ENCODE measurements around the gene PTPN9.
"Not testable (repeated sequence)": the region's sequence is repeated elsewhere in the genome, so short reads cannot be mapped to it uniquely, and the experiment has no call there.

The PTPN9 gene

GRCh38 chr15:75483556-75483955, 95.6 kb downstream of the PTPN9 start:
- H3K4me3 ChIP-seq (ENCODE audit: low read depth in 1 of 5, low read length in 5 of 5); H3K4me1 ChIP-seq (ENCODE audit: control insufficient read depth in 5 of 5, insufficient read depth in 5 of 5, low read length in 5 of 5); H3K27me3 ChIP-seq (ENCODE audit: control insufficient read depth in 5 of 5, insufficient read depth in 4 of 5, low read length in 5 of 5); H3K27ac ChIP-seq (ENCODE audit: low read depth, low read length); H3K9ac ChIP-seq (ENCODE audit: low read length in 5 of 5); H3K9me3 ChIP-seq (ENCODE audit: control insufficient read depth in 5 of 5, low read length in 5 of 5): not testable (repeated sequence)
- H3K36me3 ChIP-seq (ENCODE audit: control insufficient read depth in 5 of 5, insufficient read depth in 5 of 5, low read length in 5 of 5), result peaks cover 16 to 29% (median 21%) of the 10 kb centered on the region in 5 donors

GRCh38 chr15:75483106-75483505, 96.0 kb downstream of the PTPN9 start:
- H3K27ac ChIP-seq (ENCODE audit: low read depth, low read length), result no peak overlapping the region
- H3K27me3 ChIP-seq (ENCODE audit: control insufficient read depth in 5 of 5, insufficient read depth in 4 of 5, low read length in 5 of 5), result no peaks in the 10 kb centered on the region
- H3K4me3 ChIP-seq (ENCODE audit: low read depth in 1 of 5, low read length in 5 of 5), result no peak overlapping the region
- H3K9me3 ChIP-seq (ENCODE audit: control insufficient read depth in 5 of 5, low read length in 5 of 5), result no peaks in the 10 kb centered on the region
- peaks cover 19 to 34% (median 23%) of the 10 kb centered on the region in 5 donors for H3K36me3 ChIP-seq (ENCODE audit: control insufficient read depth in 5 of 5, insufficient read depth in 5 of 5, low read length in 5 of 5)
- H3K9ac ChIP-seq (ENCODE audit: low read length in 5 of 5), result no peak overlapping the region
- peaks cover 0 to 7% (median 4%) of the 10 kb centered on the region in 5 donors for H3K4me1 ChIP-seq (ENCODE audit: control insufficient read depth in 5 of 5, insufficient read depth in 5 of 5, low read length in 5 of 5)

- H3K9ac ChIP-seq (ENCODE audit: low read length in 5 of 5); H3K4me3 ChIP-seq (ENCODE audit: low read depth in 1 of 5, low read length in 5 of 5); H3K27ac ChIP-seq (ENCODE audit: low read depth, low read length); H3K9me3 ChIP-seq (ENCODE audit: control insufficient read depth in 5 of 5, low read length in 5 of 5); H3K27me3 ChIP-seq (ENCODE audit: control insufficient read depth in 5 of 5, insufficient read depth in 4 of 5, low read length in 5 of 5); H3K4me1 ChIP-seq (ENCODE audit: control insufficient read depth in 5 of 5, insufficient read depth in 5 of 5, low read length in 5 of 5): not testable (repeated sequence)
- peaks cover 10 to 34% (median 20%) of the 10 kb centered on the region in 5 donors for H3K36me3 ChIP-seq (ENCODE audit: control insufficient read depth in 5 of 5, insufficient read depth in 5 of 5, low read length in 5 of 5)
Measured at GRCh38 chr15:75480463-75480862, 98.7 kb downstream of the PTPN9 start.

- no peak overlapping the region for H3K4me3 ChIP-seq (ENCODE audit: low read depth in 1 of 5, low read length in 5 of 5)
- H3K27me3 ChIP-seq (ENCODE audit: control insufficient read depth in 5 of 5, insufficient read depth in 4 of 5, low read length in 5 of 5), result no peaks in the 10 kb centered on the region
- H3K9me3 ChIP-seq (ENCODE audit: control insufficient read depth in 5 of 5, low read length in 5 of 5), result no peaks in the 10 kb centered on the region
- H3K4me1 ChIP-seq (ENCODE audit: control insufficient read depth in 5 of 5, insufficient read depth in 5 of 5, low read length in 5 of 5), result peaks cover 0 to 7% (median 4%) of the 10 kb centered on the region in 5 donors
- H3K9ac ChIP-seq (ENCODE audit: low read length in 5 of 5), result no peak overlapping the region
- H3K27ac ChIP-seq (ENCODE audit: low read depth, low read length), result no peak overlapping the region
- H3K36me3 ChIP-seq (ENCODE audit: control insufficient read depth in 5 of 5, insufficient read depth in 5 of 5, low read length in 5 of 5), result peaks cover 10 to 39% (median 22%) of the 10 kb centered on the region in 5 donors
Measured at GRCh38 chr15:75479670-75480069, 99.4 kb downstream of the PTPN9 start.

- H3K4me1 ChIP-seq (ENCODE audit: control insufficient read depth in 5 of 5, insufficient read depth in 5 of 5, low read length in 5 of 5); H3K27ac ChIP-seq (ENCODE audit: low read depth, low read length); H3K9ac ChIP-seq (ENCODE audit: low read length in 5 of 5); H3K9me3 ChIP-seq (ENCODE audit: control insufficient read depth in 5 of 5, low read length in 5 of 5); H3K4me3 ChIP-seq (ENCODE audit: low read depth in 1 of 5, low read length in 5 of 5); H3K27me3 ChIP-seq (ENCODE audit: control insufficient read depth in 5 of 5, insufficient read depth in 4 of 5, low read length in 5 of 5): not testable (repeated sequence)
- H3K36me3 ChIP-seq (ENCODE audit: control insufficient read depth in 5 of 5, insufficient read depth in 5 of 5, low read length in 5 of 5), result peaks cover 16 to 51% (median 33%) of the 10 kb centered on the region in 5 donors
Measured at GRCh38 chr15:75477094-75477493, 102.0 kb downstream of the PTPN9 start.

GRCh38 chr15:75468913-75469598, 110.1 kb downstream of the PTPN9 start:
- Histone ChIP-seq H3K9me3 (ENCODE audit: control insufficient read depth in 5 of 5, low read length in 5 of 5) (no peaks in the 10 kb centered on the region), H3K4me1 (ENCODE audit: control insufficient read depth in 5 of 5, insufficient read depth in 5 of 5, low read length in 5 of 5) (peaks cover 0 to 14% (median 12%) of the 10 kb centered on the region in 5 donors), H3K27me3 (ENCODE audit: control insufficient read depth in 5 of 5, insufficient read depth in 4 of 5, low read length in 5 of 5) (no peaks in the 10 kb centered on the region), H3K36me3 (ENCODE audit: control insufficient read depth in 5 of 5, insufficient read depth in 5 of 5, low read length in 5 of 5) (peaks cover 10 to 76% (median 57%) of the 10 kb centered on the region in 5 donors), H3K4me3 (ENCODE audit: low read depth in 1 of 5, low read length in 5 of 5) (no peak overlapping the region), H3K27ac (ENCODE audit: low read depth, low read length) (no peak overlapping the region), H3K9ac (ENCODE audit: low read length in 5 of 5) (peak overlapping the region in 1 of 5 donors; percentile 13)

- no peaks in the 10 kb centered on the region for H3K9me3 ChIP-seq (ENCODE audit: control insufficient read depth in 5 of 5, low read length in 5 of 5)
- no peak overlapping the region for H3K27ac ChIP-seq (ENCODE audit: low read depth, low read length)
- H3K4me1 ChIP-seq (ENCODE audit: control insufficient read depth in 5 of 5, insufficient read depth in 5 of 5, low read length in 5 of 5), result peaks cover 0 to 27% (median 21%) of the 10 kb centered on the region in 5 donors
- H3K4me3 ChIP-seq (ENCODE audit: low read depth in 1 of 5, low read length in 5 of 5), result no peak overlapping the region
- no peaks in the 10 kb centered on the region for H3K27me3 ChIP-seq (ENCODE audit: control insufficient read depth in 5 of 5, insufficient read depth in 4 of 5, low read length in 5 of 5)
- H3K9ac ChIP-seq (ENCODE audit: low read length in 5 of 5), result no peak overlapping the region
- peaks cover 0 to 5% (median 3%) of the 10 kb centered on the region in 5 donors for H3K36me3 ChIP-seq (ENCODE audit: control insufficient read depth in 5 of 5, insufficient read depth in 5 of 5, low read length in 5 of 5)
Measured at GRCh38 chr15:75460646-75461045, 118.5 kb downstream of the PTPN9 start.

GRCh38 chr15:75459581-75459980, 119.5 kb downstream of the PTPN9 start:
- Histone ChIP-seq H3K9ac (ENCODE audit: low read length in 5 of 5) (no peak overlapping the region), H3K4me3 (ENCODE audit: low read depth in 1 of 5, low read length in 5 of 5) (no peak overlapping the region), H3K4me1 (ENCODE audit: control insufficient read depth in 5 of 5, insufficient read depth in 5 of 5, low read length in 5 of 5) (peaks cover 0 to 27% (median 21%) of the 10 kb centered on the region in 5 donors), H3K27me3 (ENCODE audit: control insufficient read depth in 5 of 5, insufficient read depth in 4 of 5, low read length in 5 of 5) (no peaks in the 10 kb centered on the region), H3K9me3 (ENCODE audit: control insufficient read depth in 5 of 5, low read length in 5 of 5) (no peaks in the 10 kb centered on the region), H3K27ac (ENCODE audit: low read depth, low read length) (no peak overlapping the region), H3K36me3 (ENCODE audit: control insufficient read depth in 5 of 5, insufficient read depth in 5 of 5, low read length in 5 of 5) (no peaks in the 10 kb centered on the region)

GRCh38 chr15:75456710-75457109, 122.4 kb downstream of the PTPN9 start:
- peak overlapping the region; percentile 3 for H3K27ac ChIP-seq (ENCODE audit: low read depth, low read length)

GRCh38 chr15:75455982-75456531, 123.1 kb downstream of the PTPN9 start:
- H3K27me3 ChIP-seq (ENCODE audit: control insufficient read depth in 5 of 5, insufficient read depth in 4 of 5, low read length in 5 of 5), result no peaks in the 10 kb centered on the region
- H3K4me1 ChIP-seq (ENCODE audit: control insufficient read depth in 5 of 5, insufficient read depth in 5 of 5, low read length in 5 of 5), result peaks cover 11 to 33% (median 30%) of the 10 kb centered on the region in 5 donors
- H3K9me3 ChIP-seq (ENCODE audit: control insufficient read depth in 5 of 5, low read length in 5 of 5), result no peaks in the 10 kb centered on the region
- peak overlapping the region; percentile 79 to 96 (median 94) for H3K9ac ChIP-seq (ENCODE audit: low read length in 5 of 5)
- peak overlapping the region; percentile 89 for H3K27ac ChIP-seq (ENCODE audit: low read depth, low read length)
- no peaks in the 10 kb centered on the region for H3K36me3 ChIP-seq (ENCODE audit: control insufficient read depth in 5 of 5, insufficient read depth in 5 of 5, low read length in 5 of 5)
- peak overlapping the region; percentile 75 to 97 (median 89) for H3K4me3 ChIP-seq (ENCODE audit: low read depth in 1 of 5, low read length in 5 of 5)

More at GRCh38 chr15:75456710-75457109, 122.4 kb downstream of the PTPN9 start:
- H3K4me1 ChIP-seq (ENCODE audit: control insufficient read depth in 5 of 5, insufficient read depth in 5 of 5, low read length in 5 of 5), result peaks cover 11 to 36% (median 32%) of the 10 kb centered on the region in 5 donors
- H3K9me3 ChIP-seq (ENCODE audit: control insufficient read depth in 5 of 5, low read length in 5 of 5), result no peaks in the 10 kb centered on the region
- peak overlapping the region in 1 of 5 donors; percentile 97 for H3K4me3 ChIP-seq (ENCODE audit: low read depth in 1 of 5, low read length in 5 of 5)
- peak overlapping the region in 1 of 5 donors; percentile 94 for H3K9ac ChIP-seq (ENCODE audit: low read length in 5 of 5)
- no peaks in the 10 kb centered on the region for H3K36me3 ChIP-seq (ENCODE audit: control insufficient read depth in 5 of 5, insufficient read depth in 5 of 5, low read length in 5 of 5)
- H3K27me3 ChIP-seq (ENCODE audit: control insufficient read depth in 5 of 5, insufficient read depth in 4 of 5, low read length in 5 of 5), result no peaks in the 10 kb centered on the region

Data from subcutaneous abdominal adipose tissue (tissue), 5 donors.